Activated T-helper 1 cell treated with anti-CD3 and anti-CD28 coated beads, Interleukin-12 subunit alpha, Interleukin-12 subunit beta, Interleukin-2, Interleukin-4 antibody, amounts not matched to agents 30 ng/mL and 10 ng/mL and 1 ng/mL, durations not matched to agents 14 hours and 24 hours and 36 hours (primary cell): ENCODE data around the gene VPS11. TPM values are rescaled to one million over a fixed set of nuclear protein-coding genes. Genes with fewer than 3 reads are reported as not detected.
A peak's percentile ranks its signal among the peaks of the same experiment; 100 is the strongest.

ENCODE experiments used
- DNase-seq: peaks from one replicate; pipeline ENCODE4 v3.0.0; 2021; ENCODE audit warnings: low spot score
- H3K27ac Mint-ChIP-seq: one replicate; pipeline ENCODE4 v1.8.0; 2021; ENCODE audit warnings: mild to moderate bottlenecking, mixed read lengths
- H3K27me3 Mint-ChIP-seq: one replicate; pipeline ENCODE4 v1.8.0; 2022; ENCODE audit warnings: mild to moderate bottlenecking, moderate library complexity, mixed read lengths; ENCODE audit not compliant: insufficient read depth
- H3K36me3 Mint-ChIP-seq: one replicate; pipeline ENCODE4 v1.8.0; 2021; ENCODE audit warnings: low read depth, mixed read lengths
- H3K4me1 Mint-ChIP-seq: one replicate; pipeline ENCODE4 v1.8.0; 2021; ENCODE audit warnings: low read depth, mixed read lengths
- H3K4me3 Mint-ChIP-seq: one replicate; pipeline ENCODE4 v1.8.0; 2021; ENCODE audit warnings: mild to moderate bottlenecking, moderate library complexity, mixed read lengths
- H3K9me3 Mint-ChIP-seq: one replicate; pipeline ENCODE4 v1.8.0; 2021; ENCODE audit warnings: mixed read lengths
- intact Hi-C: fragments of 100-400 bp; cut with micrococcal nuclease; formaldehyde crosslinking; loops from one replicate; pipeline ENCODE4 v1.15.1; 2024
- total RNA-seq: library from RNA; stranded (reverse); gene quantifications from 2 replicates; pipeline ENCODE4 v1.2.3, GENCODE V29; 2022

VPS11 gene
- total RNA-seq, 1 donor from 2014 or later, result 23.5 TPM

DNA sequence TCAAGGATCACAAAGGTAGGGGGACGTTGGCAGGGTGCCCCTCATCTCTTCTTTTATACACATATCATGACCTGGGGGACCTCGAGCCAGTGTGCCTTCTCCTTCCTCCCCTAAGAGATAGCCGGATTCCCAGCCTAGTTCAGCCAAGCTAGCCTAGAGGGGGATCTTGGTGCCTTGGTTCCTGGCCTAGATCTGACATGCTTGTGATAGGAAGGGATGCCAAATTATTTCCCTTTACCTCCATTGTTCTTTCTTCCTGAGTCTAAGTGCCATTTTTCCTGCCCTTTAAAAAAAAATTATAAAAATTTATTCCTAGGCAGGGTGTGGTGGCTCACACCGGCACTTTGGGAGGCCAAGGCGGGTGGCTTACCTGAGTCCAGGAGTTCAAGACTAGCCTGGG, 46.7 kb downstream of the VPS11 start:
- Mint-ChIP-seq H3K9me3 (no peaks in the 10 kb centered on the region), H3K4me3 (peak overlapping the region; percentile 28), H3K27ac (peak overlapping the region; percentile 93), H3K36me3 (peaks cover 48% of the 10 kb centered on the region), H3K27me3 (no peaks in the 10 kb centered on the region), H3K4me1 (peaks cover 32% of the 10 kb centered on the region)
- intact Hi-C loops, result no loop called here
- no peak for DNase-seq

DNA sequence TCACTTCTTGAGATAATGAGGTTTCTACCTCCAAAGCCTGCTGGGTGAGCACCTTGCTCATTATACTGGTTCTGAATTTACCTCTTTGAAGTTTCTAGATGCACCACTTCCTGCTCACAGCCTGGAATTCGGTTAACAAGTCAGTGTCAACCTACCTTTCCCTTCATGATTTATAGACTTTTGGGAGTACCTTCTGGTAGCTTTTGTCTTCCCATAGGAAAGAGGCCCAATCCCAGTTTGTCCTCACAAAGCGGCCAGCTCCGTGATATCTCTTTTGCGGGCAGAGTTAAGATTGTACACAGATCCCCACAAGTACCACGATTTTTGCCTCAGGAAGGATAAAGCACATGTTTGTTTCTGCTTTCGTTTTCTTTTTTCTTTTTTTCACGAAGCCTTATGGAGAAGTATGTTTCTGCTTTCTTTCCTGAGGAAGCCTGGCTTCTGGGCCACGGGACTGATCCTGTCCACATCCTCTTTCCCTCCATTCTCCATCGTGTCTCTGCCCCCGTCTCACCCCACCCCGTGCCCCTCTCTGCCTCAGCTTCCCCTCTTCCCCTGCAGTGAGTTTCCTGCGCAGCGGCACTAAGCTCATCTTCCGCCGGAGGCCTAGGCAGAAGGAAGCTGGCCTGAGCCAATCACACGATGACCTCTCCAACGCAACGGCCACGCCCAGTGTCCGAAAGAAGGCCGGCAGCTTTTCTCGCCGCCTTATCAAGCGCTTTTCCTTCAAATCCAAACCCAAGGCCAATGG, 48.0 kb downstream of the VPS11 start:
- H3K9me3 Mint-ChIP-seq, result no peaks in the 10 kb centered on the region
- H3K36me3 Mint-ChIP-seq, result peaks cover 45% of the 10 kb centered on the region
- DNase-seq, result no peak
- no peaks in the 10 kb centered on the region for H3K27me3 Mint-ChIP-seq
- H3K4me1 Mint-ChIP-seq, result peaks cover 25% of the 10 kb centered on the region
- H3K27ac Mint-ChIP-seq, result peak overlapping the region; percentile 93
- intact Hi-C loops, result loop anchor here (1.0 kb wide), 1 partner anchor 8 kb away; the partner anchor contains the start of gene C2CD2L
- peak overlapping the region; percentile 78 for H3K4me3 Mint-ChIP-seq

DNA sequence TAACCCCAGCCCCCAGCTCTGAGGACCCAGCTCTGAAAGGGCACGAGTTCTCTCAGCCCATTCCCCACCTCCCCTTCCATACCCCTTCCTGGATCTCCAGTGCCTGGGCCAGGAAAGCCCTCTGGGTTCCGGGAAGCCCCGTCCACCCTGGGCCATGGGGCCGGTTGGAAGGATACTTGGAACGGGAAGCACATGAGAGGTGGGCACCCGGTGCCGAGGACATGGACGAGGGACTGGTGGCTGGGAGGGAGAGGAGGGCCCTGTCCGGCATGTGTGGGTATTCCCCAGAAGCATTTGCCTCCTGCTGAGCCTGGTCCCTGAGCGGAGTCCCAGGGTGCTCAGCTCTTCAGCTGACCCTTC, 48.6 kb downstream of the VPS11 start:
- Mint-ChIP-seq H3K36me3 (peaks cover 45% of the 10 kb centered on the region), H3K4me3 (peak overlapping the region; percentile 78)
- intact Hi-C loops, result no loop called here

DNA sequence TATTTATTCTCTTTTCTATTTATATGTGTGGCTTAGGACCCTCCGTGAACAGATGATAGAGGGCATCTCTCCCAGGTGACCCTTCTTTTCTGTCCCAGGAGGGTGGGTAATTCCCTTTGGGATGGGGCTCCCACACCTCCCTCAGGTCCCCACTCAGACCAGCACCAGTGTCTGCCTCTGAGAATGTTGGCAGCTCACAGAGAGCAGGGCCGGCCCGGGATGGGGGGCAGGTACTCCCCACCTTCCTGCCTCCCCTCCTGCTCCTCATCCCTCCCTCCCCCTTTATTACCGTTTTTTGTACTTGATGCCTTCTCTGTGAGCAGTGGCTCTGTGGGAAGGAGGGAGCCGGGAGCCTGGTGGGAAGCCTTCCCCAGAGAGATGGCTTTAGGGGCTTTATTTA, 49.0 kb downstream of the VPS11 start:
- no peak overlapping the region for H3K27ac Mint-ChIP-seq
- peaks cover 42% of the 10 kb centered on the region for H3K36me3 Mint-ChIP-seq
- H3K27me3 Mint-ChIP-seq, result no peaks in the 10 kb centered on the region
- H3K4me3 Mint-ChIP-seq, result no peak overlapping the region
- no peaks in the 10 kb centered on the region for H3K9me3 Mint-ChIP-seq
- peaks cover 28% of the 10 kb centered on the region for H3K4me1 Mint-ChIP-seq
- intact Hi-C loops, result no loop called here
- DNase-seq, result no peak

More for the DNA sequence above, 48.6 kb downstream of the VPS11 start:
- no peaks in the 10 kb centered on the region for H3K9me3 Mint-ChIP-seq
- H3K27ac Mint-ChIP-seq, result peak overlapping the region; percentile 93
- H3K4me1 Mint-ChIP-seq, result peaks cover 29% of the 10 kb centered on the region
- no peak for DNase-seq
- no peaks in the 10 kb centered on the region for H3K27me3 Mint-ChIP-seq

DNA sequence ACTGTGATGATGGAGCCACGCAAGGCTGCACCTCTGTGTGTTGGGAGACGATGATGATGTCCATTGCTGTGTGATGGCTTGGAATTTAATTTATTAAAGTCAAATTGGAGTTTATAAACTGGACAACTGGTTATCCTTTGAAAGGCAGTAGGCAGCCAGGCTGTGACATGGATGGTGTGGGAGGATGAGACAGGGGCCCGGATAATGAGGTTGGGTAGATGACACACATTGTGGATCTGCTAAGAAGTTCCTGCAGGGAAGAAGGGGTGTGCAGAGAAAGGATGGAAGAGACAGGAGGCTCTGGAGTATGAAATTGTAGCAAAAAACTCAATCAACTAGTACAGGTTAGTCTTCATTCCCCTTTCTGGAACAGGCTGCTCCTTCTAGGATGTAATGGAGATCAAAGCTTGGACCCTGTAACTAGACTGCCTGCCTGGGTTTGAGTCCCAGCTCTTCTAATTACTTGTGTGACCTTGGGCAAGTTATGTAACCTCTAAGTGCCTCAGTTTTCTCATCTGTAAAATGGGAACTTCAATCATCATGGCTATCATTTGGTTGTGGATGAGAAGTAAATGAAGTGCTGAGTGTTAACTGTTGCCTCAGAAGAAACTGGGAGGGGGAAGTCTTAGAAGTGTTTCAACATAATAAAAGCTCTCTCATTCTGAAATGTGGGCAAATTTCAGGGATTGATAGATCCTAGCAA, 49.5 kb downstream of the VPS11 start:
- Mint-ChIP-seq H3K27ac (peak overlapping the region; percentile 13), H3K36me3 (peaks cover 42% of the 10 kb centered on the region), H3K9me3 (no peaks in the 10 kb centered on the region), H3K4me3 (no peak overlapping the region), H3K27me3 (no peaks in the 10 kb centered on the region), H3K4me1 (peaks cover 28% of the 10 kb centered on the region)
- intact Hi-C loops, result no loop called here
- DNase-seq, result no peak

DNA sequence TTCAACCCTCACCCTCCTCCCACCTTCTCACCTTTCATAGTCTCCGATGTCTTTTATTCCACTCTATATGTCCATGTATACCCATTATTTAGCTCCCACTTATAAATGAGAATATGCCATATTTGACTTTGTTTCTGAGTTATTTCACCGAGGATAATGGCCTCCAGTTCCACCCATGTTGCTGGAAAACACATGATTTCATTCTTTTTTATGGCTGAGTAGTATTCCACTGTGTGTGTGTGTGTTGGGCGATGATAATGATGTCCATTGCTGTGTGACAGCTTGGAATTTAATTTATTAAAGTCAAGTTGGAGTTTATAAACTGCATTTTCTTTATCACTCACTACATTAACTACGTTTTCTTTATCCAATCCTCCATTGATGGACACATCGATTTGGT, 50.6 kb downstream of the VPS11 start:
- H3K9me3 Mint-ChIP-seq, result no peaks in the 10 kb centered on the region
- no peak overlapping the region for H3K4me3 Mint-ChIP-seq
- intact Hi-C loops, result no loop called here
- no peak overlapping the region for H3K27ac Mint-ChIP-seq
- no peaks in the 10 kb centered on the region for H3K27me3 Mint-ChIP-seq
- no peak for DNase-seq
- H3K4me1 Mint-ChIP-seq, result peaks cover 38% of the 10 kb centered on the region
- H3K36me3 Mint-ChIP-seq, result peaks cover 40% of the 10 kb centered on the region

DNA sequence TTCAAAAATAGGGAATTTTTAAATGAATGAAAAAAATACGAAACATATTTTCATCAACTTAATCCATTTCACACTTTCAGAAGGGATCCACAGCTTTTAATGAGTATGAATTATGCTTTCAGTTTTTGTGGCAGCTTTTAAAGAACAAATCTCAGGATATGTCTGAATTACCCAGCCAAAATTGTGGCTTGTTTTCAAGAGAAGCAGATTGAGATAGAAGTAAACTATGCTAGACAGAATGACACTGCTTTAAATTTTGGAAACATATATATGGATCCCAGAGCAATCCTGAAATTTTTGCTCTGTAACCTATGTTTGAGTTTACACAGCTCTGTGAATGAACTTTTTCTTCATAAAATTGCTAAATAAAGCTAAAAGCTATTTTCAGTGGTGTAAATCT, 51.3 kb downstream of the VPS11 start:
- H3K4me1 Mint-ChIP-seq, result peaks cover 43% of the 10 kb centered on the region
- H3K27ac Mint-ChIP-seq, result no peak overlapping the region
- peaks cover 33% of the 10 kb centered on the region for H3K36me3 Mint-ChIP-seq
- no peak for DNase-seq
- H3K9me3 Mint-ChIP-seq, result no peaks in the 10 kb centered on the region
- H3K4me3 Mint-ChIP-seq, result no peak overlapping the region
- intact Hi-C loops, result no loop called here
- H3K27me3 Mint-ChIP-seq, result no peaks in the 10 kb centered on the region

DNA sequence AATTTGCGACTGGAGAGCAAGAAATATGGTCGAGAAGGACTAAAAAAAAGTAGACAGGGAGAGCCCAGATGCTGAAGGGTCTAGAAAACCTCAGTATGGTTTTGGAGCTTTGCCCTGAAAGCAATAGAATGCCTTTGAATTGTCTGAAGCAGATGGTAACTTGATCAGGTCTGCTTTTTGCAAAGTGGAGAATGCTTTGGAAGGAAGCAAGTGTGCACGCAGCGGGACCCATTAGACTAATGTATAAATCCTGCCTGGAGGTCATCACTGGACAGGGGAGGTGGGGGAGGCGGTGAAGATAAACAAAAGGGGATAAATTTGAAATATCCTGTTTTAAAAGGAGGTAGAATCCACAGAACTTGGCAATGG, 53.0 kb downstream of the VPS11 start:
- no peaks in the 10 kb centered on the region for H3K27me3 Mint-ChIP-seq
- peaks cover 42% of the 10 kb centered on the region for H3K4me1 Mint-ChIP-seq
- no peak for DNase-seq
- peaks cover 29% of the 10 kb centered on the region for H3K36me3 Mint-ChIP-seq
- H3K9me3 Mint-ChIP-seq, result no peaks in the 10 kb centered on the region
- peak overlapping the region; percentile 83 for H3K27ac Mint-ChIP-seq
- intact Hi-C loops, result loop anchor here (1.0 kb wide), 12 partner anchors 13 to 261 kb away; partner anchors contain the start of genes C2CD2L, DPAGT1, HYOU1 and NLRX1
- H3K4me3 Mint-ChIP-seq, result peak overlapping the region; percentile 98

DNA sequence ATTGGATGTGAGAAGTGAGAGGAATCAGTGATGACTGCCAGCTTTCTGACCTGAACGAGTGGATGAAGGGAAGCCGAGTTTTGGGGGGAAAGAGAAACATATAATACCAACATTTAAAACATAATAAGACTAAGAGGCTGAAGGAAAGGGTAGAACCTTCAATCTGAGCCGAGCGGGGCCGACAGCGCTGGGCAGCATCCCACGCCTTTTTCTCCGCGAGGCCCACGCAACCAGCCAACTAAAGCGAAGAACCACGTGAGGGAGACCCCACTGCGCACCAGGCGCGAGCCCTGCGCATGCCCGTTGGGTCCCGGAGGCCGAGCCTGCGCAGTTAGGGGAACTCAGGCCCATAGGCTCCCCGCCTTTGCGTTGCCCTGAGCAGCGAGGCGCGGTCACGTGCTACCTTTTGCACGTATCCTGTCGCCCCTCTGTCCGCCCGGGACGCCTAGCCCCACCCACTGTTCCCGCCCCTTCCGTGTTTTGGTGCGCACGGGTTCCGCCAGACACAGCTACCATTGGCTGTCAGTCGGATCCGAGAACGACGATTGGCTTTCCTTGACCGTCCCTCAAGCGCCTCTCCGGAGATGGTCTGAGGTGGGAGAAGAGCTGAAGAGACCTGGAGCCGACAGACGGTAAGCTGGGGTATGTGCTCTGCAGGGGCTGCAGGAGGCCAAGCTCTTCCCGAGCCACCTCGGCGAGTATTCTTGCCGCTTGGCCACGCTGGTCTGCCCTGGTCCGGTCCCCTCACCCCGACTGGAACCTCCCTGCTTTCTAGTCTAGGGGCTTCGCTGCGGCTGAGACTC, 53.6 kb downstream of the VPS11 start, which contains the start of gene HINFP:
TSS of gene HINFP (plus strand) at position 573 of the 803 bp plus-strand sequence. CDS start 5,365 bp downstream, outside the sequence.
- Mint-ChIP-seq H3K36me3 (peaks cover 23% of the 10 kb centered on the region), H3K9me3 (no peaks in the 10 kb centered on the region), H3K4me1 (peaks cover 36% of the 10 kb centered on the region), H3K27me3 (no peaks in the 10 kb centered on the region), H3K27ac (peak within 1 kb of the TSS; percentile 83), H3K4me3 (peak within 1 kb of the TSS; percentile 98)
- intact Hi-C loops, result loop anchor here (1.0 kb wide), 12 partner anchors 14 to 260 kb away; partner anchors contain the start of genes C2CD2L, DPAGT1, HYOU1 and NLRX1
- DNase-seq, result peak; percentile 99

DNA sequence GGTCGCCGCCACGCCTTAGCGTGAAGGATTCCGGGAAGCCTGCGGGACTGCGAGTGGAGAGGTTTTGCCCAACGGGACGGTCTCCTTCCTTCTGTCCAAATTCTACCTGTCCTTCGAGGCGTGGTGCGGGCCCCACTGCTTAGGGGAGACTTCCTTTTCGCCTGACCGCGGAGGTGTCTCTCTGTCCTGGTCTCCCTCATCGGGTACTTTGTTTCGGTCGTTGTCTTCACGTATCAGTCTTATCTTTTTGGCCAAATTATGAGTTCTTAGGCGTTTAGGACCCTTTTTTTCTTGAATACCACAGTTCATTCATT, 54.1 kb downstream of the VPS11 start:
- no peaks in the 10 kb centered on the region for H3K27me3 Mint-ChIP-seq
- peak overlapping the region; percentile 98 for H3K4me3 Mint-ChIP-seq
- H3K9me3 Mint-ChIP-seq, result no peaks in the 10 kb centered on the region
- intact Hi-C loops, result loop anchor here (1.0 kb wide), 12 partner anchors 14 to 260 kb away; partner anchors contain the start of genes C2CD2L, DPAGT1, HYOU1 and NLRX1
- H3K4me1 Mint-ChIP-seq, result peaks cover 39% of the 10 kb centered on the region
- no peak for DNase-seq
- H3K27ac Mint-ChIP-seq, result peak overlapping the region; percentile 83
- H3K36me3 Mint-ChIP-seq, result peaks cover 22% of the 10 kb centered on the region

DNA sequence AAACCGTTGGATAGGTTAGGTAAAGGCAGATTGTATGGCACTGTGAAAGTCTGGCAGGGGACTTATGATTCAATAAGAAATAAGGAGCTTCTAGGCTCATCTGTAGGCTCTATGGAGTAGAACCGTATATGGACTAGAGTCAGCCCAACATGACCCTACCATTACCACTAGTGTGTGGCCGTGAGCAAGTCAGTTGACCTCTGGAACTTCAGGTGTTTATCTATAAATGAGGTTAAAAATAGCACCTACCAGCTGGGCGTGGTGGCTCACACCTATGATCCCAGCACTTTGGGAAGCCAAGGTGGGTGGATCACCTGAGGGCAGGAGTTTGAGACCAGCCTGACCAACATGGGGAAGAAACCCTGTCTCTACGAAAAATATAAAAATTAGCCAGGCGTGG, 58.2 kb downstream of the VPS11 start:
- Mint-ChIP-seq H3K9me3 (no peaks in the 10 kb centered on the region), H3K4me3 (no peak overlapping the region), H3K27ac (no peak overlapping the region), H3K4me1 (peaks cover 35% of the 10 kb centered on the region), H3K36me3 (peaks cover 26% of the 10 kb centered on the region), H3K27me3 (no peaks in the 10 kb centered on the region)
- no peak for DNase-seq
- intact Hi-C loops, result no loop called here

DNA sequence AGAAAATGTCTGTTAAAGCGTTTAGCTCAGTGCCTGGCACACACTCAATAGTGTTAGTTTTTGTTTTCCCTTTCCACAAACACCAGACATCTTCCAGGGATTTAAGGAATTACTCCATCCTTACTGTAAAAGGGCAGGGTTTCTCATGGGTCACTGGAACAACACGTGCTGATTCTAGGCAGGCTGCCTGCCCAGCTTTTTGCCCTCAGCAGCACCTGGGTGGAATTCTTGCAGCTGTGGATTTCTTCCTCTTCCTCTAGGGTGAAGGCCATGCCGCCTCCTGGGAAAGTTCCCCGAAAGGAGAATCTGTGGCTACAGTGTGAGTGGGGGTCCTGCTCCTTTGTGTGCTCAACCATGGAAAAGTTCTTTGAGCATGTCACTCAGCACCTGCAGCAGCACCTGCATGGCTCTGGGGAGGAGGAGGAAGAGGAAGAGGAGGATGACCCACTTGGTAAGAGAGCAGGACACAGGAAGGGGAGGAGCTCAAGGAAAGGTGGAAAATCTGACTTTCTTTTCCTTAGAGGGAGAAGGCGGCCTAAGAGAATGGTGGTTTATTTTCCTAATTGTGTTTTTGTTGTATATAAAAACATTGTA, 59.2 kb downstream of the VPS11 start:
- Mint-ChIP-seq H3K36me3 (peaks cover 33% of the 10 kb centered on the region), H3K4me3 (no peak overlapping the region), H3K27me3 (no peaks in the 10 kb centered on the region), H3K27ac (peak overlapping the region; percentile 33), H3K9me3 (no peaks in the 10 kb centered on the region), H3K4me1 (peaks cover 31% of the 10 kb centered on the region)
- intact Hi-C loops, result no loop called here
- no peak for DNase-seq
